ENCODE measurements around the gene KIDINS220.

KIDINS220 gene

DNA sequence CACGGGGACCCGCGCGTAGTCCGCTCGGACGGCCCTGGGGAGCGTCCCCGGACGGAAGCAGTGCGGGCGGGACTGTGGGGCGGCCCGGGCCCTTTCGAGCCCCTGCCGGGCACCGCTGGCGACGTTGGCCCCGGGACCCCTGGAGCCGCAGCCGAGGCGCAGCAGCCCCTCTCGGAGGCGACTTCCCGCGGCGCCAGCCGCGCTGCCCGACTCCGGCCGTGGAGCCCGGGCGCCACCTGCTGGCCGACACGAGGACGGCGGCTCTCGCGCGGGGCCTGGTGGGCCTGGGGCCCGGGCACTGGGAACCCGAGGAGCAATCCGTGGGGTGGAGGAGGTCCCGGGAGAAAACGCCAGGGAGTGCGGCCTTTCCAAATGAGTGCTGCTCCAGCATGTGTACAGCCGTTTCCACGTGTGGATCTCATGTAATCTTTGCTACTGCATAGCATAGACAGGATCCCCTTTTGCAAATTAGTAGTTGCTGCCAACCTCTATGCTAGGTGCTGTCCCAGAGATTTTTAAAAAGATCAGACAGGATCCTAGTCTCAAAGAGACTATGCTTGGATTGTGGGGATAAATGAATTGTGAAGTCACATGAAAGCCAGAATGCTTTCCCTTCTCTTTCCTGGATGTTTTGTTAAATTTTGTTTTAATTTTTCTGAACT lies 151.6 kb downstream of the KIDINS220 start:
- DNase-seq: peak; percentile 84

DNA sequence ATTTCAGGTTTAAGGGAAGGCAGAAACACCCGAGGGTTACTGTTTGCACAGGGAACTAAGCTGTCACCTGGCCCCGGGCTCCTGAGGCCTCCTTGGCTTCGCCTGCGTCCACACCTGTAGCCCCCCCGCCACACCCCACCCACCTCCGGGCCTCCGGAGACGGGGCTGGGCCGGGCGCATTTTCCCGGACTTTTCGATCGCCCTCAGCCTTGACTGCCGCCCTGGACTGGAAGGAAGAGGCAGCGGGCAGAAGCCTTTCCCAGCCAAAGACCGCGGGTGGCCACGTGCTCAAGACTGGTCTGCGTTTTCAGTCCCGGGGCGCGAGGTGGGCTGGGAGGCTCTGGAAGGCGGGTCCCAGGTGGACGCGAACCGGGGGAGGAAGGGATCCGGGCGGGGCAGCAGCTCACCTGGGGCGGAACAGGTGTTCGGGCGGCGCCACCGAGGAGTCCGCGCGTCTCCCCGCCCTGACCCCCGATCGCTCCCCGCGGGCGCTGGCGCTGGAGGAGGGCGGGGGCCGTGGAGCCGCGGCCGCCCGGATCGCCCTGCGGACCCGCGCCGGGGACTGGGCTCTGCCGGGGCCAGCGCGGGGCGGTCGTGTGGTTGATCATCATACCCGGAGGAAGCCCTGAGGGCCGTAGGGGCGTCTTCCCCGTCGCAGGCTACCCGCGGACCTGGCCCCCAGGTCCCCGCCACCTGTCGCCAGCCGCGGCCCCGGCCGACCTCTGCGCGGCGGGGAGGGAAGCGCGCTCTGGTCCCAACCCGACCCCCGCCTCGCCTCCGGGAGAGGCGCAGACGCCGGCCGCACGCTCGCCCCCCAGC lies 152.3 kb downstream of the KIDINS220 start:
- DNase-seq: peak; percentile 92

DNA sequence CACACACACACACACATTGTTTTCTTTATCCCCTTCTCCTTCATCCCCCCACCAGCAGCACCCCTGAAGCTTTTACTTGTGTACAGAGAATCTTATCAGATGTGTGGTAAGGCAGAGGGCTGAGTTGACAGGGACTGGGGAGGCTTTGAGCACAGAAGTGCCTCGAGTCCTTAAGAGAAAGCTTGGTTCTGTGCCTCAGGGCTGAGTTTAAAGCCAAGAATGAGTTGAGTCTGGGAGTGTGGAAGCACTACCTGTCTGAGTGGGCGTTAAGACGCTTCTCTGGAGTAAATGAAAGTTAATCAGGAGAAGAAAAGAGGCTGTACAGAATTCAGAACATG lies 152.9 kb downstream of the KIDINS220 start:
- DNase-seq: peak; percentile 79

DNA sequence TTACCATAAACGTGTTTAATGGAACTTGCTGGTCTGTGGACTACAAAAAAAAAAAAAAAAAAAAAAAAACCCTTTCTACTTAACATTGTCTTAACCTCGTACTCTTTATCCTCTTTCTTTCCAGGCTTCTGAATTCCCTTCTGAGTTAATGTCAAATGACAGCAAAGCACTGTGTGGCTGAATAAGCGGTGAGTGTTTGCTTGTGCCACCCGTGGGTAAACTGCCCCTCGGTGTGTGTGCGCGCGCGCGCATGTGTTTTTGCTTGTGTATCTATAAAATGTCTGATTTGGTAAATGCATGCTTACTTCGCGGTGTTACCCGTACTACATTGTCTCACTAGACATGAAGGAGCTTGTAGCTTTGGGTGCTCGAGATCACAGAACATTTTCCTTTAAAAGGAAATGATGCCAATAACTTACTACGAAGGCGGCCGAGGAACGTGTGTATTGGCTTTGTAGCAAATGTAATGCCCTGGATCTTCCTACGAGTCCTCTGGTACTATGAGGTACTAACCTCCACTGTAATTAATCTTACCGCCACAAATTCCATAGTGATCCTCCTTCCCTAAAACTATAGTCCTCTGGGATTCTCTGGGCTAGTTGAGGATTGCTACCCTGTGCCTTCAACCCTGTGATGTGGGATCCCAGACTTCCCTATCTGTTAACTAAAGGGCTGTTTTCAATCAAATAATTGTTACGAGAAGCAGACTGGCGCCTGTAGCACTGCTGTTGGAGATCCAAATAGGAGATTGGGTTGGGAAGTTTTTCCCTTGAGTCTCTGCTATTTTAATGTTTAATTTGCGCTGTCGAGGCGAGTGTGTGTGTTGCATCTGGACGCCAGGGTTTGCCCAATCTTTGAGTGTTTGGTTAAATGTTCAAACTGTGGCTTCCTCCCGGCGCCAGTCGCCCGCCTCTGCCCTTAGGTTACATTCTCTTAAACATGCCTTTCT lies 154.4 kb downstream of the KIDINS220 start:
- peak; percentile 75 for DNase-seq

DNA sequence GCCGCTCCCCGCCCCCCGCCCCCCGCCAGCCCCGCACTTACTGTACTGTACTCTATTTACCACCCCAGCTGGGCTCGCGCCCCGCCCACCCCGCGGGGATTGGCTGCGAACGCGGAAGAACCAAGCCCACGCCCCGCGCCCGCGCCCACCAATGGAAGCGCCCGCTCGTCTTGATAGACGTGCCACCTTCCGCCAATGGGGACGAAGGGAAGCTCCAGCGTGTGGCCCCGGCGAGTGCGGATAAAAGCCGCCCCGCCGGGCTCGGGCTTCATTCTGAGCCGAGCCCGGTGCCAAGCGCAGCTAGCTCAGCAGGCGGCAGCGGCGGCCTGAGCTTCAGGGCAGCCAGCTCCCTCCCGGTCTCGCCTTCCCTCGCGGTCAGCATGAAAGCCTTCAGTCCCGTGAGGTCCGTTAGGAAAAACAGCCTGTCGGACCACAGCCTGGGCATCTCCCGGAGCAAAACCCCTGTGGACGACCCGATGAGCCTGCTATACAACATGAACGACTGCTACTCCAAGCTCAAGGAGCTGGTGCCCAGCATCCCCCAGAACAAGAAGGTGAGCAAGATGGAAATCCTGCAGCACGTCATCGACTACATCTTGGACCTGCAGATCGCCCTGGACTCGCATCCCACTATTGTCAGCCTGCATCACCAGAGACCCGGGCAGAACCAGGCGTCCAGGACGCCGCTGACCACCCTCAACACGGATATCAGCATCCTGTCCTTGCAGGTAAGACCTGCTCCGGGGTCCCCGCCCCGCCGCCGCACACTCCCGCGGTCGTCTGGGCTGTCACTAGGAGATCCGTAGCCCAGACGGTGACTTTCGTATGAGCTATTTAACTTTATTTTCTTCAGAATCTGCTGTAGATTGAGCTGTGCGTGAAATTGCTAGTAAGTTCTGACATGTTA lies 155.4 kb downstream of the KIDINS220 start, which contains the start of gene ID2:
Gene ID2 (plus strand): TSS at position 271 of the 907 bp plus-strand sequence. CDS start 110 bp downstream, at position 381.
- peak; percentile 98 for DNase-seq

DNA sequence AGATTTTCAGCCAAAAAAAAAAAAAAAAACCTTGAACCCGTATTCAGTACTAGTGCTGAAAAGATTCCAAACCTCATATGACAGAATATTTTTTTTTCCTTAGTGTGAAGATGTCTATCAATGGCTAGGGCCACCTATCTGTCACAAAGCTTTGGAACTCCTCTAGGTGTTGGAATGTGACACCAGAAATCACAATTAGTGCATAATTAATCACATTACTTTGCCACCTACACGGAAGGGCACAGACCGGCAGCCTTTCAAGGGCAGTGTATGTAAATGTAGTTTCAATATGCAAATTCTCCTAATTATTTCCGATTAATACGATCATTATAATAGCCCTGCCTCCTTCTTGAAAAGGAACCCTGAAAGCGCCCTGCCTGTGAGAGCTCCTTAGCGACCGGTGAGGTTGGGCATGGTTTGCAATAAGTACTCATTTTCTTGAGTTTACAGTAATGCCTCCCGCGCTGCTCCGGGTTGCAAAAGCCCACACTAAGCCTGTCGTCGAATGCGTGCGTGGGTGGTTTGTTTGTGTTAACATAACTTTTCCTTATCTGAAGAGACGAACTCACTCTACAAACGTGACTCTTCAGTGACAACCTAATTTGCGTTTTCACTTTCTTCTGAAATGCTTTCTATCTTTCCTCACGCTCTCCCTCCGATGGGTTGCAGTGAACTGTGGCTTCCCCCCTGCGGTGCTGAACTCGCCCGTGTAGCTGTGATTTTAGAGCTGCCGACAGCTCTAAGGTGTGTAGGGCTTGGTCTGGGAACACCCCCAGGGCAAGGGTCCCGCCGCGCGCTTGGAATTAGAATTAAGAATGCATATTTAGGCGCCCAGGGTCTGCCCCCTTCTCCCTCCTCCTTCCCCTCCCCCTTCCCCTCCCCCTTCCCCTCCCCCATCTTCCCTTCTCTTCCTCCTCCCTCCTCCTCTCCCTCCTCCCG lies 156.3 kb downstream of the KIDINS220 start:
- DNase-seq: peak; percentile 88

DNA sequence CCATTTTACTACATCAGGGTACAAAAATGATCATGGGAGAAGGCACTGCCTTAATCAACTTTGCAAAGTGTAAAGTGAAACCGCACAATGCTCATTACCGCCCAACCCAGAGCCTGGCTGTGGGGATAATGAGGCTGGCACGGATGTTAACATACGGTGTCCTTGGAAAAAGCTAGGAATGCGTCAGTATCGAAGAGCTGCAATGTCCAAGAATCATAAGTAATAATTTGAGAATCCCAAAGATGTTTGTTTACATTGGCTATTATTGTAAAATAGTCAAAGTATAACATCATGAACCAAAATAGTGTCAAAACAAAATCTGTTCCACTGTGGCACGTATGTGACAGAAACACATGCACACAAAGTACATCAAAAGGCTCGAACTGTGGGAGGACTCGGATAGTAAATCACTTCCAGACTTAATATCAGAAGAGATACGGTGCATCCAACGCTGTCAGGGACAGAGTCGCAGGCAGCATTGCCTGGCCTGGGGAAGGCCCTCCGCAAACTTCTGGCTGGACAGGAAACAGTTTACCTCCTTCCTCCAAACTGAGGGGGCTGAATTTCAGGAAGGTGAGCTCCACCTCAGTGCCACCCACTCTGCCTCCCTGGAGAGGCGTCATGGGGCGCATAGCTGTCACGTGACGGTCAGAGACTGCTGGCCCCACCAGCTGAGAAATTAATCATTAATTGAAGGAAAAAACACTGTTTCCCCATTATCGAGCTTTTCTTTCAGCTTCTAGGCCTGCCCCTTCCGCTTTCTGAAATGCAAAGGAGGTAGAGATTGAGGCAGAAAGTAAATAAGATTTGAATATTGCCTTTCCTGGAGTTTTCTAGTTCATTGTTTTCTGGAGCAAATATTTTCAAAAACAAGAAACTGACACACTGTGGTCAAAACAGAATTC lies 157.3 kb downstream of the KIDINS220 start:
- DNase-seq: peak; percentile 42

DNA sequence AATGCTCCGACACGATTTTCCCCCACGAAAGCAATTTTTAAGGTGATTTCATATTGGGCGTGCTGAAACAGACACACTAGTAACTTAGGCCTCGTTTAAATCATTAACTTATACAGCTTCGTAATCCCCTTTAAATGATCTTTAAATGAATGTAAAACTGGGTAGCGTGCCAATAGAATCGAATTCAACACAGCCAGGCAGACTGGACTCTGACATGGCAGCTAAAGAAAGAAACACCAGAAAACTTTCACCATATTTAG lies 157.9 kb downstream of the KIDINS220 start:
- no peak for DNase-seq
